MG63 (cell line): Measurements from ENCODE around the gene NAPSA. TPM values are rescaled to one million over a fixed set of nuclear protein-coding genes. Genes with fewer than 3 reads are reported as not detected.
"Not testable (repeated sequence)": the region's sequence is repeated elsewhere in the genome, so short reads cannot be mapped to it uniquely, and the experiment has no call there.

Source experiments
- DNase-seq: peaks from one replicate; pipeline ENCODE4 v3.0.0-alpha.2; 2020
- H3K27me3 ChIP-seq: fragments of 250-450 bp; sonication (Bioruptor Pico); 2 replicates; pipeline ENCODE4 v1.5.1; 2020; ENCODE audit warnings: mild to moderate bottlenecking, moderate library complexity
- H3K36me3 ChIP-seq: fragments of 250-450 bp; sonication (Bioruptor Pico); 2 replicates; pipeline ENCODE4 v1.5.1; 2020; ENCODE audit warnings: mild to moderate bottlenecking, moderate library complexity
- H3K4me3 ChIP-seq: fragments of 250-450 bp; sonication (Bioruptor Pico); 2 replicates; pipeline ENCODE4 v1.5.1; 2020; ENCODE audit warnings: mild to moderate bottlenecking, moderate library complexity
- H3K9me3 ChIP-seq: fragments of 250-450 bp; sonication (Bioruptor Pico); 2 replicates; pipeline ENCODE4 v1.5.1; 2020; ENCODE audit warnings: mild to moderate bottlenecking, moderate library complexity
- total RNA-seq: library from RNA; depleted of rRNA; stranded (reverse); fragments of >200 nt; shearing (Covaris generic); gene quantifications from 2 replicates; pipeline ENCODE4 v1.2.3, GENCODE V29; 2014; ENCODE audit warnings: low replicate concordance

Gene NAPSA
- total RNA-seq, 1 experiment from 2014 or later: not detected

DNA sequence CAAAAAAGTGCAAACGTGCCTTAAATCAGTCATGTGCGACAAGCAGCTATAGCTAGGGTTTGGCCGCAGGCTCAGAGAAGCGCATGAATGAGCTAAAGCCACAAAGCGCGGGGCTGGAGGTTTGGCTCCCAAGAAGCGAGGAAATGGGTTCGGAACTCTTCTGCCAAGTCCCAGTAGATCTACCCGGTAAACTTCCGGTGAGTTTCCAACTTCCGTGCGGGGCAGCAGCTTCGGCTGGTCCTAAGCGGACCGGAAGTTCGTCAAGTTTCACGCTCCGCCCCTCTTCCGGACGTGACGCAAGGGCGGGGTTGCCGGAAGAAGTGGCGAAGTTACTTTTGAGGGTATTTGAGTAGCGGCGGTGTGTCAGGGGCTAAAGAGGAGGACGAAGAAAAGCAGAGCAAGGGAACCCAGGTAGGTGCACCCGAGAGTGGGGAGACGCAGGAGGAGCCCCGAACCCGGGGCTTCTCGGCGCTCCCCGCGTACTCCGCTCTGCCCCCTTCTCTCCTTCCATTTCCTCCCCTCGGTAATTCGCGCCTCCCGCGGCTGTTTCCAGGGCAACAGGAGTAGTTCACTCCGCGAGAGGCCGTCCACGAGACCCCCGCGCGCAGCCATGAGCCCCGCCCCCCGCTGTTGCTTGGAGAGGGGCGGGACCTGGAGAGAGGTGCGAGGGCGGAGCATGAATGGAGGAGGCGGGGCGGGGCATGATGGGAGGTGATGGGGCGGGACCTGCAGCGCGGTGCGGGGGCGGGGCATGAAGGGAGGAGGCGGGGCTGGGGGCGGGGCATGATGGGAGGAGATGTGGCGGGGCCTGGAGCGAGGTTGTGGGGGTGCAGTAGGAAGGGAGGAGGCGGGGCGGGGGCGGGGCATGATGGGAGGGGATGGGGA, 11.0 kb upstream of the NAPSA start, which contains the start of gene NR1H2:
Gene NR1H2, plus strand, starts transcription at position 292 of the 885 bp plus-strand sequence. CDS start 1,149 bp downstream, outside the sequence.
- H3K9me3 ChIP-seq: no peaks in the 10 kb centered on the region
- DNase-seq: peak; percentile 97
- peaks cover 45% of the 10 kb centered on the region for H3K36me3 ChIP-seq
- H3K27me3 ChIP-seq: no peaks in the 10 kb centered on the region
- H3K4me3 ChIP-seq: peak within 1 kb of the TSS; percentile 100

DNA sequence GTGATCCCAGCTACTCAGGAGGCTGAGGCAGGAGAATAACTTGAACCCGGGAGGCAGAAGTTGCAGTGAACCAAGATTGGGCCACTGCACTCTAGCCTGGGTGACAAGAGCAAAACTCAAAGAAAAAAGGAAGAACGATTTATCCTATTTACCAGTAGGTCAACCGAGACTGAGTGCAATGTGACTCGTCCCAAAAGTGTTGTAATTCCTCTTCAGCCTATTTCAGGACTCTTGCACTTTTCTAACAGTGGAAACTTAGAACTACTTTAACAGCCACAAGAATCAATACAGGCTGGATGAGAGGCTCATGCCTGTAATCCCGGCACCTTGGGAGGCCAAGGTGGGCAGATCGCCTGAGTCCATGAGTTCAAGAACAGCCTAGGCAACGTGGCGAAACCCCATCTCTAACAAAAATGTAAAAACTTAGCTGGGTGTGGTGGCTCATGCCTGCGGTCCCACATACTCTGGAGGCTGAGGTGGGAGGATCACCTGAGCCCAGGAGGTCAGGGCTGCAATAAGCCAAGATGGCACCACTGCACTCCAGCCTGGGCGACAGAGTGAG, 6.6 kb upstream of the NAPSA start:
- no peaks in the 10 kb centered on the region; the same call in 1 of the 2 replicates for H3K27me3 ChIP-seq
- DNase-seq: no peak
- no peaks in the 10 kb centered on the region for H3K9me3 ChIP-seq
- no peak overlapping the region for H3K4me3 ChIP-seq
- peaks cover 3% of the 10 kb centered on the region; the same call in 1 of the 2 replicates for H3K36me3 ChIP-seq

DNA sequence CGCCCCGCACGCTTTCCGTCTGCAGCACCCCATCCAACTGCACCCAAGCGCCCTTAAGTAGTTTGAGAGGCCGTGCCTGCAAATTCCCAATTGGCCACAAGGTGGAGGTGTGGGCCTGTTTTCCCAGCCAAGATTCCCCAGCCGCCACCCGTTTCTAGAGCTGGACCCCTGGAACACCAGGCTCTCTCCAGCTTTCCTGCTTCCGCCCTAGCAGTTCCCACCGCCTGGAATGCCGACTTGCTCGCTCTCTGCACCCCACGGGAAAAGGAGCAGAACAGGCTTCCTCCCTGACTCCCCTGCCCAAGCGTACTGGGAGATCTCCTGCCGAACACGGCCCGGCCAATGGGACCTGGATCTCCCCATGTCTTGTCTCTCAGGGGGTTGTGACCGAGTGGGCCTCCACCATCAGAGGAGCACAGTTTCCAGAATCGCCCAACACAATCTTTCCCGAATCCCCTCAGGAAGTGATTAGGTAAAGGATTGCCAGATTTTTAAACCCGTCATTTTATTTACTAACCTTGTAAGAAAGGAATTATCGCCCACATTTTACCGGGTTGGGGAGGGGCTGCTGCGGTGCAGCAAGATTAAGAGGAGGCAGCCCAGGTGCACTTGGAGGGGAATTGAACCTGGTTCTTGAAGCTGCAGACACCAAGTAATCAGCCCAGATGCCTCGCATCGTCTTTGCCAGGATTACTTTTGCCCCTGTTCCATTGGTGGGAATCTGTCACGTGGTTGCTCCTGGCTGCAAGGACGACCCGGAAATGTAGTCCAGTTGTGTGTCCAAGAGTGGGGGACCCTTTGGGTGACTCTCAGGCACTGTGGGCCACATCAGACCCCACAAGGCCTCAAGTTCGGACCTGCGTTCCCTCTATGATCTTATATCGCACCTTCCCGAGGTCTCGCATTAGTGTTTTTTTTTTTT, 3.5 kb upstream of the NAPSA start:
- H3K9me3 ChIP-seq: no peaks in the 10 kb centered on the region
- peaks cover 3% of the 10 kb centered on the region for H3K27me3 ChIP-seq
- peak; percentile 68 for DNase-seq
- H3K36me3 ChIP-seq: no peaks in the 10 kb centered on the region
- H3K4me3 ChIP-seq: peak overlapping the region; percentile 40

DNA sequence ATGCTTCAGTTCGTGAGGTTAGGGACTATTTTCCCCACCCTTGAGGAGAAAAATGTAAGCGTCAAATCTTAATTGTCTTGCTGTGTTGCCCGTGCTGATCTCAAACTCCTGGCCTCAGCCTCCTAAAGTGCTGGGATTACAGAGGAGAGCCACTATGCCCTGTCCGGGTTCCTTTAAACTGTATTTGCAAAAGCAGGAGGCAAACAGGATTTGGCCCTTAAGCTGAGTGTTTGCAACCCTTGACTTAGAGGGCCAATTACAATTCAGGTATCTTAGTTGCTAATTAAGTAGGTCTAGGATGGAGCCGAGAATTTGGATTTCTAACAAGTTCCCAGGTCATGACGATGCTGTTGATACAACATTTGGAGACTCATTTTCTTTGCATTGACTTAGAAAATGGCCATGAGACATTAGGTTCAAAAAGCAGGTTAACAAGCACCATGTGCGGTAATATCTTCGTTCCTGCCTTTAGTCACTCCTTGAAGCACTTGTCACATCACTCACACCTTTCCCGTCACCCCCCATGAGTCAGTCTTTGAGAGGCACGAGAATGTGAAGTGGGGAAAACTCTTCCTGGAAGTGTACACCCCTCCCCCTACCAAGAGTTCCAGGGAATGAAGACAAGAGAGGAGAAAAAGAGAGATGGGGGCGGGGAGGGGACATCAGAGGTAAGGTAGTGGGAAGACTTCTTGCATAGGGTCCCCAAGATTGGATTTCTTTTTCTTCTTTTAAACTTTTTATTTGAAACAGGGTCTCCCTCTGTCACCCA, 2.6 kb downstream of the NAPSA start:
- peaks cover 6% of the 10 kb centered on the region for H3K27me3 ChIP-seq
- no peak overlapping the region for H3K4me3 ChIP-seq
- DNase-seq: no peak
- H3K36me3 ChIP-seq: no peaks in the 10 kb centered on the region
- no peaks in the 10 kb centered on the region for H3K9me3 ChIP-seq

DNA sequence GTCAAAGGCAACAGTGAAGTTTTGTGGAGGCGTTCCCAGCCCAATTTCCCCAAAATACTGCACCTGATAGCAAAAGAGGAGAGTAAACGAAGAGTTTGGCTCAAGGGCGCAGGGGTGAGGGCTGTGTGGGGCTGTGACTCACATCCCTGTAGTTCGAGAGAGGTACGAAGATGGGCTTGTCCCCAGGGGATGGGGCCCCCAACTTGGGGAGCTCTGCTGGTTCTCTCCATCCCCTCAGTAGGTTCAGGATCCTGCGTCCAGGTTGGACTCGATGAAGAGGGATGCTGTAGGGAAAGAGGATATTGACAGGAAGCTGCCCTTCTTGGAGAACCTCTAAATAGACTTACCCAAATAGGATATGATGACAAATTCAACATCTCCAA, 3.4 kb downstream of the NAPSA start:
- H3K4me3 ChIP-seq: no peak overlapping the region
- peaks cover 6% of the 10 kb centered on the region for H3K27me3 ChIP-seq
- DNase-seq: no peak
- no peaks in the 10 kb centered on the region for H3K36me3 ChIP-seq
- no peaks in the 10 kb centered on the region for H3K9me3 ChIP-seq

DNA sequence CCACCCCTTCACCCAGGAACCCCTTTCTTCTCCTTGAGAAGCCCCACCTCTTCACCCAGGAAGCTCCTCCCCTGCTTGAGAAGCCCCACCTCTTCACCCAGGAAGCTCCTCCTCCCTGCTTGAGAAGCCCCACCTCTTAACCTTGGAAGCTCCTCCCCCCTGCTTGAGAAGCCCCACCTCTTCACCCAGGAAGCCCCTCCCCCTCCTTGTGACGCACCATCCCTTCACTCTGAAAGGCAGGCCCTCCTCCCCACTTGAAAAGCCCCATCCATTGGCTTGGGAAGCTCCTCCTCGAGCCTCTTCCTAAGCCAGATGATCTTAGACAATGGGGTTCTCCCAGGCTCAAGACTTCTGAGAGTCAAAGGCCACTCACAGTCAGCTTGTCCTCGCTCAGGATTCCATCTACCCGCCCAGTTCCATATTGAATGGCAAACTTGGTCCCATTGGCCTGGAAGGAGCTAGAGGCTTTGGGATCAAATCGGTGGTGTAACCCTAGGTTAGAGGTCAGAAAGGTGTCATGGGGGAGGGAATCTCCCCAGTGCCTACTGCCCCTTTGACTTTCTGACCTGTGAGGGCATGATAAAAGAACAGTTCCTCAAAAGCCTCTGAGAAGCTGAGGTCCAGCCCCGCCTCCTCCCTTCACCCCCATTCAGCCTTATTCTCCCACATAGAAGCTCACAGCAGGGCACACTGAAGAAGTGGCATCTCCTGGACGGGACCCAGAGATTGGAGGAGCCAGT, 4.0 kb downstream of the NAPSA start:
- H3K4me3 ChIP-seq: no peak overlapping the region
- H3K9me3 ChIP-seq: no peaks in the 10 kb centered on the region
- DNase-seq: no peak
- no peaks in the 10 kb centered on the region for H3K36me3 ChIP-seq
- peaks cover 8% of the 10 kb centered on the region for H3K27me3 ChIP-seq

DNA sequence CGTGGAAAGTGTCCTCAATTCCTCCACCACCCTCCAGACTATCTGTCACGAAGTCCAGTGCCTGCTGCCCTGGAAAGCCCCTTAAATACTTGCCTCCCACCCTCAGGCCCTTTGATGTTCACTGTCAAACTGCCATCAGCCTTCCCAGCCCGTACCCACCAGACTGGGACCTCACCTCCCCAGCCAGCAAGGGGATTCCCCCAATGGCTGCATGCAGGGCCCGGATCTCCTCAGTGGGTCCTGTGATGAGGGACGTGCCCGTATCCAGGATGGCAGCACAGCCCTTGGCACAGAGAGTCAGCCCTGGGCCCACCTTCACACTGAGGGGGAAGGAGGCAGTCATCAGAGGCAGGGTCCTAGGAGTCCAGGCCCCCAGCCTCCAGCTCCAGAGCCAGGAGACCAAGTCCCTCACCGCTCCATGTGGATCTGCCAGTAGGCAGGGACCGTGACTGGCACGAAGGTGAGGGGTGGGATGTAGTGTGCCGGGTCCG, 6.1 kb downstream of the NAPSA start:
- no peak for DNase-seq
- Histone ChIP-seq H3K4me3 (no peak overlapping the region), H3K27me3 (peaks cover 5% of the 10 kb centered on the region), H3K36me3 (no peaks in the 10 kb centered on the region), H3K9me3 (no peaks in the 10 kb centered on the region)

DNA sequence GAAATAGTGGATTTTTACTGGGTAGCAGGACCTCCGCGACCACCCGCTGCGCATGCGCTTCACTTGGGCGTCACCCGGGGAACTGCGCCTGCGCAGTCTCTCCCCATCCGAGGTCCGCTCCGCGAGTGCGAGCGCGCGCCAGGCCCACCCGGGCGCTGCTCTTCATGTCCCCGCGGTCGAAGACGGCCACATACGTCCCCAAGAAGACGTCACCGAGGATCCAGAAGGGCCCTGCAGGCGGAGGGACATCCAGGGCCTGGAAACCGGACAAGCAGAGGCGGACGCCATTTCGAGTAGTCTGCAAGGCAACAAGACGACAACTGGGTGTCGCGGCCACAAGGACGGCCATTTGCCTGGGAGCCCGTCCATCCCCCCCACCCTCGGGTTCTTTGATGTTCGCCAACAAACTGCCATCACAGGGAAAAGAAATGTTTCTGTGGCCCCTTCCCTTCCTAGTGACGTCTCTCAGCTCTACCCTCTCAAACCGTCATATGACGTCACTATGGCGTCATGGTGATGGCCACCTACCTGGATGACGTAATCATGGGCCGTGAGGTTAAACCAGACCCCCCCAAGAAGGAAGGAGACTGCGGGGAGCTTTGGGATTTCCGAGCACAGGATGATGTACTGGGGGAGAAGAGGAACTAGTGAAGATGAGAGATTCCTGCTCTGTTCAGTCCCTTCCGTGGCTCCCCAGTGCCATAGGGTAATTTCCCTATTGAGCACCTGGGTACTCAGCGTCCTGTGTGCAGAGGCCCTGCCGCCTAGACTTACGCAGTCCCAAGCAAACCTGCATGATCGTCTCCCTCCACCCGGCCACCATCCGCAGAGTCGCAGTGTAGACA, 6.7 kb downstream of the NAPSA start:
- Histone ChIP-seq H3K27me3 (peaks cover 5% of the 10 kb centered on the region), H3K4me3 (no peak overlapping the region), H3K9me3 (no peaks in the 10 kb centered on the region), H3K36me3 (no peaks in the 10 kb centered on the region)
- DNase-seq: no peak

DNA sequence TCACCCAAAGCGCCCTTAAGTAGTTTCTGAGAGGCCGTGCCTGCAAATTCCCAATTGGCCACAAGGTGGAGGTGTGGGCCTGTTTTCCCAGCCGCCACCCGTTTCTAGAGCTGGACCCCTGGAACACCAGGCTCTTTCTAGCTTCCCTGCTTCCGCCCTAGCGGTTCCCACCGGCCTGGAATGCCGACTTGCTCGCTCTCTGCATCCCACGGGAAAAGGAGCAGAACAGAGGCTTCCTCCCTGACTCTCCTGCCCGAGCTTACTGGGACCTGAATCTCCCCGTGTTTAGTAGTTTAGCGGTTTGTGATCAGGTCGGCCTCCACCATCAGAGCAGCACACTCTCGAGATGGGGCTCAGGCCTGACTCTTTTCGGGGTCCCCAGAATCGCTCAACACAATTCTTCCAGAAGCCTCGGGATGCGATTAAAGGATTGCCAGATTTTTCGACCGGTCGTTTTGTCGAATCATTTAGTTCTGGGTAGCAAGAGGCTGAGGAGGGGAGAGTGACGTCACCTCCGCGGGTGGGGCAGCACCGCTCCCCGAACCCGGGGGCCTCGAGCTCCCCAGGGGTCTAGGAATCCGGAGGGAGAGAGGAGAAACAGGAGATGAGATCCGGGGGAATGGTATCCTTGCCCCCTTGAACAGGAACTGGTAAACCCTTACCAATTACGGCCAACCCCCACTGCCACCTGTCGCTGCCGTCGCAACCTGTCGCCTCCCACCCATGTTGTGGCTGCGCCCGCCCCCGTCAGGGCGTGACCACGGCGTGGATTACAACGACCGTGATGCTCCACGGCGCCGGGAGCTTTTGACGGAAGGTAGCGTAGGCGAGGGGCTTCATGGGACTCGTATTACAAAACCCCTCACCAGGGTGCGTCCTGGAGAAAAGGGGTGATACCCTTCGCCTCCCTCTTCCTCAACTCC, 8.0 kb downstream of the NAPSA start:
- Histone ChIP-seq H3K27me3 (peaks cover 3% of the 10 kb centered on the region), H3K4me3 (peak overlapping the region; percentile 13; the same call in 1 of the 2 replicates), H3K36me3 (no peaks in the 10 kb centered on the region), H3K9me3 (no peaks in the 10 kb centered on the region)
- peak; percentile 60 for DNase-seq

DNA sequence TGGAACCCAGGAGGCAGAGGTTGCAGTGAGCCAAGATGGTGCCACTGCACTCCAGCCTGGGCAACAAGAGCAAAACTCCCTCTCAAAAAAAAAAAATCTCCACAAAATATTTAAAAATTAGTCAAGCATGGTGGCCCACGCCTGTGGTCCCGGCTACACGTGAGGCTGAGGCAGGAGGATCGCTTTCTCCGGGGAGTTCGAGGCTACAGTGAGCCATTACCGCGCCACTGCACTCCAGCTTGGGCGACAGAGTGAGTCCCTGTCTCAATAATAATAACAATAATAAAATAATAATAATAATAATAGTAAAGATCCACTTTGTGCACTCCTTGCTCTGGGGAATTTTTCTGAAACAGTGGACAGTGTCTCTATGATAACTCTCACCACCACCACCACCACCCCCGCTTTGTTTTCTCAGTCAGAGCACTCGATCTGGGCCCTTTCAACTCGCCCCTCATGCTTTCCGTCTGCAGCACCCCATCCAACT, 8.7 kb downstream of the NAPSA start:
- no peaks in the 10 kb centered on the region for H3K36me3 ChIP-seq
- DNase-seq: no peak
- peaks cover 2% of the 10 kb centered on the region for H3K27me3 ChIP-seq
- H3K9me3 ChIP-seq: no peaks in the 10 kb centered on the region
- H3K4me3 ChIP-seq: no peak overlapping the region

DNA sequence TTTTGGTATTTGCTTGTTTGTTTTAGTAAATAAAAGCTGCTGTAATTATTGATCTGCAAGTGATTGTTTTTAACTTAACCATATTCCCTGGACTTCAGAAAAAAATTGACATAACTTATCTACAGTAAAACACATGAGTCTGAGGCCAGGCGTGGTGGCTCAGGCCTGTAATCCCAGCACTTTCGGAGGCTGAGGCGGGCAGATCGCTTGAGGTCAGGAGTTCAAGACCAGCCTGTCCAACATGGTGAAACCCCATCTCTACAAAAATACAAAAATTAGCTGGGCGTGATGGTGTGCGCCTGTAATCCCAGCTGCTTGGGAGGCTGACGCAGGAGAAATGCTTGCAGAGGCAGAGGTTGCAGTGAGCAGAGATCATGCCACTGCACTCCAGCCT, 12.0 kb downstream of the NAPSA start:
- DNase-seq, H3K9me3 ChIP-seq, H3K4me3 ChIP-seq, H3K36me3 ChIP-seq, H3K27me3 ChIP-seq: not testable (repeated sequence)

DNA sequence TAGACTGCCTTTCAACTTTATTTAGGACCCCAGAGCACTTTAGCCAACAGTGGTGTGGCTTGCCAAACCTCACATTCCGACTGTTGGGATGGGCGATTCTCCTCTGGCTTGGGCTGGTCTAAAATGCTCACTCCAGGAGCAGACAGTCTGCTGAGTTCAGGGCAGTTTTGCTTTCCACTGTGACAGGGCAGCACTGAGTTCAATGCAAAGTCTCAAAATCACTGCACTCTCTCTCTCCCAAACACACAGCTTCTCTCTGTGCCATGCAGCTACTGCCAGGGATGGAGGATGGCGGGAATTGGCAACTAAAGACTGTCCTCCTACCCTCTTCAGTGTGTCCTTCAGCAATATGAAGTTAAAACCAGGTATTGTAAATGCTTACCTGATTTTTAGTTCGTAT, 13.2 kb downstream of the NAPSA start:
- no peaks in the 10 kb centered on the region for H3K9me3 ChIP-seq
- no peak overlapping the region for H3K4me3 ChIP-seq
- no peak for DNase-seq
- H3K27me3 ChIP-seq: peaks cover 2% of the 10 kb centered on the region; the same call in 1 of the 2 replicates
- no peaks in the 10 kb centered on the region for H3K36me3 ChIP-seq

DNA sequence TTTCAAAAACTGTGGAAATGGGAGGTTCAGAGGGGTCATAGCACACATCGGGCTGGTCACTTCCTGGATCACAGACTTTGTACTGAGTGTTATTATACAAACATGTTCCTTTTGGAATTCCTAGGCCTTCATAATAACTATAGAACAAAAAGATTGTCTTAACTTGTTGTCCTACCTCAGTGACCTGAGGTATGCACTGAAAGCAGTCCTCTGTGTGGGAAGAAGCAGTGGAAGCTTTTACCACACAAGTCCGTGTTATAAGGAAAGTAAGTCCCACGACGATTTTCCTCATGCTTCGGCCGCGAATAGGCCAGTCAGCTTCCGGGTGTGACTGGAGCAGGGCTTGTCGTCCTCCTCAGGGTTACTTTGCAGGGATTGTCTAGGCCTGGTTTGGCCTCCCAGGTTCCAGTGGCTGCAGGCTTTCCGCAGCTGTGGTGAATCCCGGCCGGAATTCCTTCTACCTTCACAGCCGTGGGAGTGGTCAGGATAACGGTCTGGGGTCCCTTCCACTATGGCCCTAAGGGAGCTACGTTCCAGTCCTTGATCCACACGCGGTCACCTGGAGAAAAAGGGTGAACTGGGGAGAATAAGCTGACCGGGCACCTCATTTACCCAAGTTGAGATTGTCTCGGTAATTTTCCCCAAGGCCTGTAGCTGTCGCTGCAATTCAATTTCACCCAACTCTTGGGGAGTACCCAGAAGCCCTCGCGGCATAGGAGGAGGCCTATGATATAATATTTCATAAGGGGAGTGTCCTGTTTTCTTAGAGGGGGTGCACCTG, 16.0 kb downstream of the NAPSA start:
- no peaks in the 10 kb centered on the region for H3K27me3 ChIP-seq
- H3K9me3 ChIP-seq: peaks cover 9% of the 10 kb centered on the region
- H3K36me3 ChIP-seq: no peaks in the 10 kb centered on the region
- H3K4me3 ChIP-seq: no peak overlapping the region
- no peak for DNase-seq
